Fibroblast of lung (primary cell): ENCODE measurements around the gene E2F1.

Experiments
- EZH2 ChIP-seq: IDR thresholded peaks from 2 replicates; pipeline ENCODE4 v1.5.1; 2012; ENCODE audit warnings: low read length, control low read depth, mild to moderate bottlenecking; ENCODE audit errors: missing control alignments
- TF ChIP-seq, protein P1 (sequence below), 2 donors: IDR thresholded peaks in 1 of 2; conservative IDR thresholded peaks in 1 of 2; 1 replicate in 1 of 2; 2 replicates in 1 of 2; pipeline ENCODE4 v1.5.1; 2011 to 2012; ENCODE audit warnings: low read length in 2 of 2, control low read depth in 1 of 2, inconsistent platforms in 1 of 2, low read depth in 1 of 2, mild to moderate bottlenecking in 1 of 2

DNA sequence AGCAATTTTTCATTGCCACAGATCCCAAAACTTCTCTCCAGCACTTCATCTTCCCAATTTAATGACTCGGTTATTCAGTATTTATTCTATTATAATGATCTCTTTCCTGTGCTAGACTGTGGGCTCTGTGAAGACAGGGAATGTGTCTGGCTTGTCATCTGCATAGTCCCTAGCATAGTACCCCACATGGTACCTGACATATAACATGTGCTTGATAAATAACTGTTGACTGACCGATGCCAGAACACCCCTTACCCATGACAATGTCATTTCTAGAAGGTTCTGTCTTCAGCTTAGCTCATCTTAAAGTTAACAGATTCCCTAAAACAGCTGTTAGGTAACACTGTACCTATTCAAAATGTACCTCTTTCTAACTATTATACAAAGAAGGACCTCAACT is 30.3 kb upstream of the E2F1 start:
- TF ChIP-seq, protein P1, sequence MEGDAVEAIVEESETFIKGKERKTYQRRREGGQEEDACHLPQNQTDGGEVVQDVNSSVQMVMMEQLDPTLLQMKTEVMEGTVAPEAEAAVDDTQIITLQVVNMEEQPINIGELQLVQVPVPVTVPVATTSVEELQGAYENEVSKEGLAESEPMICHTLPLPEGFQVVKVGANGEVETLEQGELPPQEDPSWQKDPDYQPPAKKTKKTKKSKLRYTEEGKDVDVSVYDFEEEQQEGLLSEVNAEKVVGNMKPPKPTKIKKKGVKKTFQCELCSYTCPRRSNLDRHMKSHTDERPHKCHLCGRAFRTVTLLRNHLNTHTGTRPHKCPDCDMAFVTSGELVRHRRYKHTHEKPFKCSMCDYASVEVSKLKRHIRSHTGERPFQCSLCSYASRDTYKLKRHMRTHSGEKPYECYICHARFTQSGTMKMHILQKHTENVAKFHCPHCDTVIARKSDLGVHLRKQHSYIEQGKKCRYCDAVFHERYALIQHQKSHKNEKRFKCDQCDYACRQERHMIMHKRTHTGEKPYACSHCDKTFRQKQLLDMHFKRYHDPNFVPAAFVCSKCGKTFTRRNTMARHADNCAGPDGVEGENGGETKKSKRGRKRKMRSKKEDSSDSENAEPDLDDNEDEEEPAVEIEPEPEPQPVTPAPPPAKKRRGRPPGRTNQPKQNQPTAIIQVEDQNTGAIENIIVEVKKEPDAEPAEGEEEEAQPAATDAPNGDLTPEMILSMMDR (conservative IDR thresholded peaks at IDR 0.05 in 1 of 2, IDR thresholded peaks at IDR 0.05 in 1 of 2; ENCODE audit: low read depth in 1 of 2, low read length in 2 of 2): no peak
- TF ChIP-seq EZH2: no peak
